IMR-90 (cell line): Measurements from ENCODE around the gene TMEM176B. TPM values are rescaled to one million over a fixed set of nuclear protein-coding genes. Genes with fewer than 3 reads are reported as not detected.

ENCODE experiments used
- ATAC-seq: fragments of 200-7000 bp; cut with Tn5 transposase; 2 replicates; pipeline ENCODE4 v1.9.1; 2020; ENCODE audit warnings: low read depth, mild to moderate bottlenecking, moderate library complexity
- BruUV-seq: library from RNA; stranded (reverse); fragments of 400-500 nt; replicated peaks from 2 replicates; lab custom pipeline; 2021; lab: Mats Ljungman, UMichigan
- CTCF ChIA-PET: fragments of 300-600 bp; formaldehyde crosslinking; extraction: SDS; loops from one replicate; lab custom pipeline; 2021; ENCODE audit warnings: antibody characterized with exemption; lab: Yijun Ruan, JAX
- POLR2A ChIA-PET: fragments of 300-600 bp; sonication (Branson Sonifier 250); formaldehyde crosslinking; loops from one replicate; lab custom pipeline; 2022; ENCODE audit warnings: antibody characterized with exemption; ENCODE audit not compliant: unreplicated experiment; lab: Charles Lee
- DNase-seq: peaks from one replicate; pipeline ENCODE4 v3.0.0; 2013
- H2AFZ ChIP-seq: replicated peaks from 2 replicates; pipeline ENCODE3; 2013; ENCODE audit warnings: low read length, mild to moderate bottlenecking; ENCODE audit not compliant: poor library complexity
- H2AK5ac ChIP-seq: 2 replicates; pipeline ENCODE4 v1.6.1; 2013; ENCODE audit warnings: low read depth, low read length, inconsistent platforms
- H2AK9ac ChIP-seq: replicated peaks from 2 replicates; pipeline ENCODE3; 2013; ENCODE audit warnings: mild to moderate bottlenecking, low read depth, low read length, moderate library complexity; ENCODE audit not compliant: poor library complexity
- H2BK120ac ChIP-seq: 2 replicates; pipeline ENCODE4 v1.6.1; 2013; ENCODE audit warnings: low read depth, low read length, inconsistent platforms
- H2BK15ac ChIP-seq: 3 replicates; pipeline ENCODE4 v1.6.1; 2013; ENCODE audit warnings: low read depth, low read length, inconsistent platforms
- H2BK20ac ChIP-seq: 2 replicates; pipeline ENCODE4 v1.6.1; 2013; ENCODE audit warnings: low read depth, mild to moderate bottlenecking, inconsistent platforms, low read length, moderate library complexity
- H2BK5ac ChIP-seq: 2 replicates; pipeline ENCODE4 v1.6.1; 2013; ENCODE audit warnings: mild to moderate bottlenecking, low read depth, low read length, inconsistent platforms; ENCODE audit not compliant: poor library complexity, severe bottlenecking
- H3K14ac ChIP-seq: replicated peaks from 2 replicates; pipeline ENCODE4 v1.6.1; 2013; ENCODE audit warnings: low read depth, low read length, inconsistent platforms
- H3K18ac ChIP-seq: 2 replicates; pipeline ENCODE4 v1.6.1; 2013; ENCODE audit warnings: low read depth, low read length, control low read depth
- H3K23ac ChIP-seq: 2 replicates; pipeline ENCODE4 v1.6.1; 2013; ENCODE audit warnings: low read depth, low read length, inconsistent platforms
- H3K27ac ChIP-seq: 2 replicates; pipeline ENCODE4 v1.5.1; 2013; ENCODE audit warnings: mild to moderate bottlenecking, control low read depth, low read length; ENCODE audit not compliant: insufficient read depth
- H3K27me3 ChIP-seq: 2 replicates; pipeline ENCODE4 v1.6.1; 2013; ENCODE audit warnings: low read length; ENCODE audit not compliant: control insufficient read depth, insufficient read depth
- H3K36me3 ChIP-seq: 2 replicates; pipeline ENCODE4 v1.6.1; 2013; ENCODE audit warnings: low read length, mixed read lengths; ENCODE audit not compliant: control insufficient read depth, insufficient read depth
- H3K4ac ChIP-seq: 2 replicates; pipeline ENCODE4 v1.6.1; 2013; ENCODE audit warnings: low read depth, low read length, inconsistent platforms
- H3K4me1 ChIP-seq: 2 replicates; pipeline ENCODE4 v1.6.1; 2013; ENCODE audit warnings: low read length, mixed read lengths; ENCODE audit not compliant: control insufficient read depth, insufficient read depth
- H3K4me2 ChIP-seq: 2 replicates; pipeline ENCODE4 v1.6.1; 2013; ENCODE audit warnings: low read depth, mild to moderate bottlenecking, control low read depth, low read length, moderate library complexity
- H3K4me3 ChIP-seq: 2 replicates; pipeline ENCODE4 v1.5.1; 2013; ENCODE audit warnings: low read depth, mild to moderate bottlenecking, control low read depth, low read length, moderate library complexity; ENCODE audit not compliant: insufficient read depth
- H3K56ac ChIP-seq: 2 replicates; pipeline ENCODE4 v1.6.1; 2013; ENCODE audit warnings: low read length, inconsistent platforms; ENCODE audit not compliant: insufficient read depth; ENCODE audit errors: extremely low read depth
- H3K79me1 ChIP-seq, 2 experiments: 2 replicates each; pipeline ENCODE4 v1.6.1; 2013; ENCODE audit warnings: low read length in 2 of 2, inconsistent platforms in 1 of 2, low read depth in 1 of 2
- H3K9ac ChIP-seq: 2 replicates; pipeline ENCODE4 v1.6.1; 2013; ENCODE audit warnings: low read depth, low read length, control low read depth
- H3K9me1 ChIP-seq: 2 replicates; pipeline ENCODE4 v1.6.1; 2013; ENCODE audit warnings: low read length, inconsistent platforms; ENCODE audit not compliant: insufficient read depth
- H3K9me3 ChIP-seq: 2 replicates; pipeline ENCODE4 v1.6.1; 2013; ENCODE audit warnings: low read length; ENCODE audit not compliant: control insufficient read depth, insufficient read depth
- H4K20me1 ChIP-seq: 2 replicates; pipeline ENCODE4 v1.6.1; 2013; ENCODE audit warnings: low read length, inconsistent platforms; ENCODE audit not compliant: insufficient read depth
- H4K5ac ChIP-seq: 2 replicates; pipeline ENCODE4 v1.6.1; 2013; ENCODE audit warnings: mild to moderate bottlenecking, low read depth, low read length, control low read depth
- H4K8ac ChIP-seq, 2 experiments: 2 replicates each; pipeline ENCODE4 v1.6.1; 2013; ENCODE audit warnings: low read depth in 2 of 2, low read length in 2 of 2, control low read depth in 1 of 2, inconsistent platforms in 1 of 2
- H4K91ac ChIP-seq: 2 replicates; pipeline ENCODE4 v1.6.1; 2013; ENCODE audit warnings: low read depth, low read length, inconsistent platforms; ENCODE audit not compliant: insufficient read depth
- BHLHE40 ChIP-seq: fragments of 150-350 bp; IDR thresholded peaks from 2 replicates; pipeline ENCODE4 v1.6.1; 2016; ENCODE audit warnings: mild to moderate bottlenecking, low read depth, low read length
- CEBPB ChIP-seq: IDR thresholded peaks from 2 replicates; pipeline ENCODE4 v1.6.1; 2012; ENCODE audit warnings: low read depth, low read length, improper control_type of control experiment
- CHD1 ChIP-seq: IDR thresholded peaks from 2 replicates; pipeline ENCODE4 v1.6.1; 2012; ENCODE audit warnings: low read depth, low read length, improper control_type of control experiment
- ELK1 ChIP-seq: fragments of 150-350 bp; IDR thresholded peaks from 2 replicates; pipeline ENCODE4 v1.6.1; 2016; ENCODE audit warnings: low read depth, mild to moderate bottlenecking, low read length, moderate library complexity, borderline replicate concordance
- MAFK ChIP-seq: IDR thresholded peaks from 2 replicates; pipeline ENCODE4 v1.6.1; 2012; ENCODE audit warnings: low read depth, low read length, improper control_type of control experiment
- NFE2L2 ChIP-seq: fragments of 150-350 bp; IDR thresholded peaks from 2 replicates; pipeline ENCODE4 v1.6.1; 2016; ENCODE audit warnings: low read depth, mild to moderate bottlenecking, low read length
- RAD21 ChIP-seq: IDR thresholded peaks from 2 replicates; pipeline ENCODE4 v1.6.1; 2012; ENCODE audit warnings: low read length, improper control_type of control experiment
- RCOR1 ChIP-seq: IDR thresholded peaks from 2 replicates; pipeline ENCODE4 v1.6.1; 2012; ENCODE audit warnings: mild to moderate bottlenecking, low read length, improper control_type of control experiment; ENCODE audit not compliant: insufficient replicate concordance
- SMC3 ChIP-seq: fragments of 150-350 bp; IDR thresholded peaks from 2 replicates; pipeline ENCODE4 v1.6.1; 2016; ENCODE audit warnings: low read depth, mild to moderate bottlenecking, antibody characterized with exemption, low read length, moderate library complexity
- WGBS, 2 experiments: methylation state at CpG; one replicate each; pipeline versions ENCODE4 v1.1.5 to v1.1.7; 2013; ENCODE audit warnings: missing lambda C conversion rate in 2 of 2; ENCODE audit not compliant: insufficient read length in 1 of 2; ENCODE audit errors: extremely low coverage in 2 of 2; 5-methylcytosine and 5-hydroxymethylcytosine counted together
- dilution Hi-C: fragments of 300-500 bp; cut with HindIII; formaldehyde crosslinking; loops from one replicate; pipeline ENCODE4 v1.14.3; 2018; ENCODE audit warnings: low sequenced_read_pairs; ENCODE audit not compliant: unreplicated experiment
- in situ Hi-C: fragments of 300-500 bp; cut with MboI; formaldehyde crosslinking; loops from 3 replicates; pipeline ENCODE4 v1.14.3; 2019; ENCODE audit warnings: low sequenced_read_pairs, inconsistent platforms, mixed read lengths
- intact Hi-C: fragments of 100-400 bp; cut with micrococcal nuclease; formaldehyde crosslinking; loops from 2 replicates; pipeline ENCODE4 v1.10.0; 2022
- polyA plus RNA-seq, 3 experiments: library from polyadenylated mRNA; depleted of rRNA; stranded (reverse); fragments of >200 nt; gene quantifications; 2 replicates each; pipeline ENCODE4 v1.2.3, GENCODE V29; 2012; ENCODE audit warnings: low replicate concordance in 1 of 3
- total RNA-seq: library from RNA; depleted of rRNA; stranded (reverse); fragments of >200 nt; gene quantifications from 2 replicates; pipeline ENCODE4 v1.2.3, GENCODE V29; 2012

TMEM176B gene
- total and polyA plus RNA-seq, 2 of the 4 experiments (the other 2 are of a cell fraction): not detected

DNA sequence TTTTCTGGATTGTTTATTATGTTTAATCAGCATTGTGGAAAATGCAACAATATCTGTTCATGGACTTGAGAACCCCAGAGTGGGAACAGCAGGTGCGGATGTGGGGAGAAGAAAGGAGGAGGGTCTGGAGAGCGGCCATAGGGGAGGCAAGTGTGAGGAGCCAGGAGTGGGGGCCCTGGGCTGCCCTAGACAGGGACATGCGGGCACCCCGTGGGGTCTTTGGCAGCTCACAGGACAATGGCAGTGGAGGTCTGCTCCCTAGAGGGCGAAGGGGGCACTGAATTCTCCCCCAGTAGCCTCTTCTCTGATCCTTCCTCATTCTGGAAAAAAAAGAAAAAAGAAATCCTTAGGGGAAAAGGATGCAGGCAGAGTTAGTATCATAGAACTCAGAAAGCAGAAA, 8.9 kb downstream of the TMEM176B start:
- BruUV-seq: no TSS peak
- no peak for ATAC-seq
- in situ Hi-C loops (loop anchor here (25.0 kb wide), 1 partner anchor 321 kb away; no protein-coding TSS in a partner anchor), dilution Hi-C loops (no loop called here), intact Hi-C loops (no loop called here)
- Histone ChIP-seq H2AK5ac (no peak overlapping the region), H4K20me1 (no peaks in the 10 kb centered on the region), H3K56ac (no peak overlapping the region), H3K4me3 (no peak overlapping the region), H2BK120ac (no peak overlapping the region), H3K27me3 (no peaks in the 10 kb centered on the region), H3K18ac (no peak overlapping the region), H3K9ac (no peak overlapping the region), H4K91ac (no peak overlapping the region), H4K8ac (no peak overlapping the region), H2BK20ac (no peak overlapping the region), H3K36me3 (peaks cover 3% of the 10 kb centered on the region; the same call in 1 of the 2 replicates), H2BK5ac (no peak overlapping the region), H2AFZ (no peak overlapping the region), H3K14ac (no peak overlapping the region), H3K23ac (no peak overlapping the region), H2AK9ac (no peak overlapping the region), H3K79me1 (no peaks in the 10 kb centered on the region), H3K4ac (no peak overlapping the region), H3K4me2 (no peak overlapping the region), H3K4me1 (peaks cover 19% of the 10 kb centered on the region; the same call in 1 of the 2 replicates), H4K5ac (no peak overlapping the region; the same call in 1 of the 2 replicates), H3K27ac (no peak overlapping the region), H3K9me3 (no peaks in the 10 kb centered on the region), H3K9me1 (no peaks in the 10 kb centered on the region), H2BK15ac (no peak overlapping the region)
- POLR2A ChIA-PET: no interaction called here
- WGBS, 2 experiments: no CpG with 5 or more reads among the region's 5 CpGs
- TF ChIP-seq MAFK (no peak), SMC3 (no peak), BHLHE40 (no peak), CEBPB (no peak), RCOR1 (no peak), NFE2L2 (no peak), RAD21 (no peak), ELK1 (no peak), CHD1 (no peak)
- no peak for DNase-seq
- CTCF ChIA-PET: no interaction called here
